ENCODE data around the gene EDIL3.

Gene EDIL3

DNA sequence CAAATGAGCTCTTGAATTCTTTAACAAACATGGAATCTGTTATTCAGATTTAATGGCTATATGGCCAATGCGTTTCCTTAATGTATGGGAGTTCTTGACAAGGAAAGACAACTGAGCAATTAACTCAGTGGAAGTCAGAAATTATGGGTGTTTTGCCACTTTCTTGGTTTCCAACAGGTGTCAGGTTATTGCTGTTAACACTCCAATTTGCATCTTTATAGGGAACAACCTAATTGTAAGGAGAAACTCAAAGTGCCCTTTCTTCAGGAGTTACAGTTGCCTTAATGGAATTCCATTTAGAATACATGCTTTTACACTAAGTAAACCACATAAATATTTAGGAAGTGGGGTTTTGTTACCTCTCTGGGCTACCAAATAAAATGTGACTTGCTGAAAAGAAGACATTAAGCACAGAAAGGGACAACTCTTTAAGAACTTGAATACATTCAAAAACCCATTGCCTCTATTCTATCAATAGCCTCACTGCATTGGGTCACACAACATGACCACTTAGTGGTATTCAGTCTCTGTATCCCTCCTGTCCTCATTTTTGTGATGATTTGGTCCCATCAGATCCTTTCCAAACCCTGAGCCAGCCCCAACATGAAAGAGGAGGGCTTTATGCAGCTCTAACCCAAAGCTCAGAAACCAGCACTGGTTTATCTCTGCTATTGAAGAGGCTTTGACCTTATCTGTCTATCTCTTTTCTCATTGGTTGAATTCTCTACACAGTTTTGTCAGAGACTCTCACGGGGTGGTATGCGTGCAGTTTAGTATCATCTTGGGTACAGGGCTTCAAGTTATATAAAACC, 118.7 kb downstream of the EDIL3 start:
- Histone ChIP-seq H3K4me2 (ENCODE audit: low read length) (no peak overlapping the region), H3K4me3 (ENCODE audit: low read length) (no peak overlapping the region), H3K9me2 (replicated peaks; ENCODE audit: control insufficient read depth, low read length) (no peaks in the 10 kb centered on the region), H3K4me1 (ENCODE audit: control insufficient read depth, low read length) (no peaks in the 10 kb centered on the region), H3K36me3 (ENCODE audit: control insufficient read depth, low read length) (no peaks in the 10 kb centered on the region), H3K27ac (ENCODE audit: low read depth, low read length) (no peak overlapping the region), H3K79me2 (ENCODE audit: control insufficient read depth, low read length) (no peaks in the 10 kb centered on the region), H3K27me3 (ENCODE audit: control insufficient read depth, low read length) (no peaks in the 10 kb centered on the region), H3K9me3 (ENCODE audit: control insufficient read depth, insufficient read depth, low read length) (no peaks in the 10 kb centered on the region), H4K20me1 (ENCODE audit: control insufficient read depth, insufficient read depth, low read depth, low read length) (no peaks in the 10 kb centered on the region), H3F3A (ENCODE audit: control insufficient read depth, insufficient read depth) (no peaks in the 10 kb centered on the region)
- no peak for TF ChIP-seq EZH2phosphoT487 (IDR thresholded peaks at IDR 0.05; ENCODE audit: borderline replicate concordance, low read length)
- TF ChIP-seq, protein P1, sequence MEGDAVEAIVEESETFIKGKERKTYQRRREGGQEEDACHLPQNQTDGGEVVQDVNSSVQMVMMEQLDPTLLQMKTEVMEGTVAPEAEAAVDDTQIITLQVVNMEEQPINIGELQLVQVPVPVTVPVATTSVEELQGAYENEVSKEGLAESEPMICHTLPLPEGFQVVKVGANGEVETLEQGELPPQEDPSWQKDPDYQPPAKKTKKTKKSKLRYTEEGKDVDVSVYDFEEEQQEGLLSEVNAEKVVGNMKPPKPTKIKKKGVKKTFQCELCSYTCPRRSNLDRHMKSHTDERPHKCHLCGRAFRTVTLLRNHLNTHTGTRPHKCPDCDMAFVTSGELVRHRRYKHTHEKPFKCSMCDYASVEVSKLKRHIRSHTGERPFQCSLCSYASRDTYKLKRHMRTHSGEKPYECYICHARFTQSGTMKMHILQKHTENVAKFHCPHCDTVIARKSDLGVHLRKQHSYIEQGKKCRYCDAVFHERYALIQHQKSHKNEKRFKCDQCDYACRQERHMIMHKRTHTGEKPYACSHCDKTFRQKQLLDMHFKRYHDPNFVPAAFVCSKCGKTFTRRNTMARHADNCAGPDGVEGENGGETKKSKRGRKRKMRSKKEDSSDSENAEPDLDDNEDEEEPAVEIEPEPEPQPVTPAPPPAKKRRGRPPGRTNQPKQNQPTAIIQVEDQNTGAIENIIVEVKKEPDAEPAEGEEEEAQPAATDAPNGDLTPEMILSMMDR (IDR thresholded peaks at IDR 0.05; ENCODE audit: low read depth, low read length, poor library complexity, severe bottlenecking): no peak

DNA sequence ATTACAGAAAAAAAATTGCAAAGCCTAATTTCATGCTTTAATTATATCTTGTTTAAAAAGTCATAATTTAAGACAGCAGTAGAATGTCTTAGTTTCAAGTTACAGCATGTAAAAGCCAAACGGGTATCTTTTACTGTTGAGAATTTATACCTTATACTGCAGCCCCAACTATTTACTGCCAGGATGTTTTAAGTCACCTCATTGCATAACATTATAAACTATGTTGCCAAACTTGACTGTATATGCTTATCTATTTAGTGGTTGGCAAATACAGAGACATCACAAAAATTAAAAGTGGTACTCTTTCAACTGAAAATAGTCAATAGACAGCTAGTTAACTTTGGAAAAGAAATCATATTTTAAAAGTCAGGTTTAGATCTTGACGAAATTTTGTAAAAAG, 119.5 kb downstream of the EDIL3 start:
- Histone ChIP-seq H3K9me3 (ENCODE audit: control insufficient read depth, insufficient read depth, low read length) (no peaks in the 10 kb centered on the region), H3K79me2 (ENCODE audit: control insufficient read depth, low read length) (no peaks in the 10 kb centered on the region), H3K36me3 (ENCODE audit: control insufficient read depth, low read length) (no peaks in the 10 kb centered on the region), H3K27ac (ENCODE audit: low read depth, low read length) (no peak overlapping the region), H3K27me3 (ENCODE audit: control insufficient read depth, low read length) (no peaks in the 10 kb centered on the region), H3F3A (ENCODE audit: control insufficient read depth, insufficient read depth) (no peaks in the 10 kb centered on the region), H3K4me2 (ENCODE audit: low read length) (no peak overlapping the region), H3K4me3 (ENCODE audit: low read length) (no peak overlapping the region), H3K9me2 (replicated peaks; ENCODE audit: control insufficient read depth, low read length) (no peaks in the 10 kb centered on the region), H3K4me1 (ENCODE audit: control insufficient read depth, low read length) (no peaks in the 10 kb centered on the region), H4K20me1 (ENCODE audit: control insufficient read depth, insufficient read depth, low read depth, low read length) (no peaks in the 10 kb centered on the region)
- TF ChIP-seq, protein P1 (IDR thresholded peaks at IDR 0.05; ENCODE audit: low read depth, low read length, poor library complexity, severe bottlenecking): no peak
- TF ChIP-seq EZH2phosphoT487 (IDR thresholded peaks at IDR 0.05; ENCODE audit: borderline replicate concordance, low read length): no peak

DNA sequence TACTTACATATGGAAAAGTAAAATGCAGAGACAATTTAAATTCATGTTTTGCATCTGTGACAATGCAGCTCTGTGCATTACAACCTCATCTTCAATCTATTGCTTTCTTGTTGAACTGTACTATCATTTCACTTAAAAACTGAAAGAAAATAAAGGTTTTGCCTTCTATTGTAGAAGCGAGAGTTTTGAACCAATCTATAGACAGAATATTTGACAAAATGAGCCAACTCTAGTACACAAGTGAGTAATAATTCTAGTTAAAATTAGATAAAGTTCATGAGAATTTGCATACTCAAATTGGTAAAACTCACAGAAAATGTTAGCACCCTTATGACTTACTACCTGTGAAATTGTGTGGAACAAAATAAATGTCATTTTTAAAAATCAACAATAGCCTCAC, 123.7 kb downstream of the EDIL3 start:
- H3F3A ChIP-seq (ENCODE audit: control insufficient read depth, insufficient read depth): no peaks in the 10 kb centered on the region
- H3K9me3 ChIP-seq (ENCODE audit: control insufficient read depth, insufficient read depth, low read length): no peaks in the 10 kb centered on the region
- no peaks in the 10 kb centered on the region for H4K20me1 ChIP-seq (ENCODE audit: control insufficient read depth, insufficient read depth, low read depth, low read length)
- no peak overlapping the region for H3K4me3 ChIP-seq (ENCODE audit: low read length)
- no peaks in the 10 kb centered on the region for H3K4me1 ChIP-seq (ENCODE audit: control insufficient read depth, low read length)
- no peaks in the 10 kb centered on the region for H3K79me2 ChIP-seq (ENCODE audit: control insufficient read depth, low read length)
- no peaks in the 10 kb centered on the region for H3K9me2 ChIP-seq (replicated peaks; ENCODE audit: control insufficient read depth, low read length)
- H3K4me2 ChIP-seq (ENCODE audit: low read length): no peak overlapping the region
- H3K27me3 ChIP-seq (ENCODE audit: control insufficient read depth, low read length): no peaks in the 10 kb centered on the region
- H3K27ac ChIP-seq (ENCODE audit: low read depth, low read length): no peak overlapping the region
- TF ChIP-seq, protein P1 (IDR thresholded peaks at IDR 0.05; ENCODE audit: low read depth, low read length, poor library complexity, severe bottlenecking): no peak
- TF ChIP-seq EZH2phosphoT487 (IDR thresholded peaks at IDR 0.05; ENCODE audit: borderline replicate concordance, low read length): no peak
- H3K36me3 ChIP-seq (ENCODE audit: control insufficient read depth, low read length): no peaks in the 10 kb centered on the region

Data from DOHH2 (cell line).